ENCODE measurements around the gene STXBP5. TPM values are rescaled to one million over a fixed set of nuclear protein-coding genes. Genes with fewer than 3 reads are reported as not detected.

STXBP5 gene
- total and polyA plus RNA-seq, 2 of the 13 experiments (the other 11 are each of a cell fraction or from before 2014, with no cell fraction given) = 8.8 to 19.4 TPM

DNA sequence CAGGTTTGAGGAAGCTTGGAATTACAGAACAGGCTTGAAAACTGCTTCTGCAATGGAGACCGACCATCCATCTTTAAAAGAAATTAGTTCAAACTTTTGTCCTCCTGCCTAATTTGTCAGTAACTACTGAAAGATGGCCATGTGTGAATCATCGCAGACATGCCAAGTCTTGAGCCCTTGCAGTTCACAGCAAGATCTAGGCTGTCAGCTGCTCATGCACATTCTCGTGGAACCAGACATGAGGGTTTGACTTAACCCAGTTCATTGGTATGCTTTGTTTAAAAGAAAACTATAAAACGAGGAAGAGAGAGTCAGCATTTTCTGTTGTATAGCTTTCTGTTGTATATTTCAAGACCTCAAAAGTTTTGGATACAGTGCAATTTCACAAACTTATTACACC, 230.3 kb downstream of the STXBP5 start:
- Histone ChIP-seq H3K27me3 (ENCODE audit: control insufficient read depth in 1 of 2, insufficient read depth in 2 of 2, low read length in 2 of 2) (peaks cover 3 to 10% of the 10 kb centered on the region in 2 experiments; a peak in 3 of 5 replicates), H4K20me1 (ENCODE audit: insufficient read depth, low read length) (no peaks in the 10 kb centered on the region), H3K27ac (ENCODE audit: extremely low read length, insufficient read depth, low read length) (no peak overlapping the region), H3K79me2 (ENCODE audit: insufficient read depth, low read length) (no peaks in the 10 kb centered on the region), H3K9me3 (ENCODE audit: low read length) (no peaks in the 10 kb centered on the region), H3K4me2 (ENCODE audit: low read depth, low read length) (no peak overlapping the region), H3K4me1 (ENCODE audit: insufficient read depth, low read length) (no peaks in the 10 kb centered on the region), H2AFZ (ENCODE audit: low read length) (no peak overlapping the region), H3K4me3 (replicated peaks in 1 of 3; ENCODE audit: insufficient read depth in 1 of 3, low read depth in 2 of 3, low read length in 3 of 3) (no peak overlapping the region), H3K36me3 (replicated peaks in 1 of 2; ENCODE audit: control insufficient read depth in 1 of 2, insufficient read depth in 2 of 2, low read length in 2 of 2) (no peaks in the 10 kb centered on the region), H3K9ac (ENCODE audit: insufficient read depth, low read depth, low read length) (no peak overlapping the region)
- TF ChIP-seq TEAD3 (CRISPR knock-in tag; optimal IDR thresholded peaks at IDR 0.05; ENCODE audit: borderline replicate concordance) (no peak), MAFK (conservative IDR thresholded peaks at IDR 0.05 in 1 of 2, IDR thresholded peaks at IDR 0.05 in 1 of 2; ENCODE audit: low read length in 2 of 2) (peak; percentile 1 to 20; a peak in 1 of 4 replicates), ZNF839 (CRISPR knock-in tag; IDR thresholded peaks at IDR 0.05; ENCODE audit: borderline replicate concordance) (no peak), MAFF (IDR thresholded peaks at IDR 0.05; ENCODE audit: low read depth, low read length) (0 out of 2 replicates have a peak, but pooled peaks have one; percentile 4)
- no TSS peak for BruUV-seq (replicated peaks)
- intact Hi-C loops (cut with micrococcal nuclease; ENCODE audit: unreplicated experiment) = no loop called here
- in situ Hi-C loops (cut with HindIII; ENCODE audit: extremely low pct_ligation_motif_present, low pct_unique_long_range_greater_than_20kb) = no loop called here
- 9% methylated on average over 4 of the region's 4 CpGs for WGBS (ENCODE audit: low lambda C conversion rate)
- no peak for ATAC-seq
- FAIRE-seq = no peak
- ChIA-PET POLR2A (no interaction called here), CTCF (ENCODE audit: low intra/inter-chr PET ratio, low total read pairs) (no interaction called here)
- DNase-seq (ENCODE audit: low spot score) = no peak

DNA sequence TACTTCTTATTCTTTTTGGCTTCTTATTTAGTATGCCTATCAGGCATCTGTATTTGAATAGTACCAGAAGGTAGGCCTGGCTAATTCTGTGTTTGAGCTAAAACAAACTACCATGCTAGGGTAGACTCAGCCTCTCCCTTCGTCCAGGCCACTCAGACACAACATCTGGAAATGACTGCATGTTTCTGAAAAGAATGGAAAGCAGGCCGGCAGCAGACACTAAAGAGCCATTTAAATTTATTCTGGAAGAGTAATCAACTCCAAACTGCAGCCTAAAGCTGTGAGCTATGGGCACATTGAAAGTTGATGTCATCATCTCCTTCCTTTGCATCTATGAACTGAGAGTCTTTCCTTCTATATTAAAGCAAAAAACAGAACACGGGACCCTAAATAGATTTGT, 233.4 kb downstream of the STXBP5 start:
- Histone ChIP-seq H4K20me1 (ENCODE audit: insufficient read depth, low read length) (no peaks in the 10 kb centered on the region), H3K4me3 (replicated peaks in 1 of 3; ENCODE audit: insufficient read depth in 1 of 3, low read depth in 2 of 3, low read length in 3 of 3) (no peak overlapping the region), H3K4me1 (ENCODE audit: insufficient read depth, low read length) (no peaks in the 10 kb centered on the region), H2AFZ (ENCODE audit: low read length) (no peak overlapping the region), H3K27ac (ENCODE audit: extremely low read length, insufficient read depth, low read length) (no peak overlapping the region), H3K79me2 (ENCODE audit: insufficient read depth, low read length) (no peaks in the 10 kb centered on the region), H3K27me3 (ENCODE audit: control insufficient read depth in 1 of 2, insufficient read depth in 2 of 2, low read length in 2 of 2) (no peaks in the 10 kb centered on the region), H3K9me3 (ENCODE audit: low read length) (no peaks in the 10 kb centered on the region), H3K4me2 (ENCODE audit: low read depth, low read length) (no peak overlapping the region), H3K36me3 (replicated peaks in 1 of 2; ENCODE audit: control insufficient read depth in 1 of 2, insufficient read depth in 2 of 2, low read length in 2 of 2) (no peaks in the 10 kb centered on the region), H3K9ac (ENCODE audit: insufficient read depth, low read depth, low read length) (no peak overlapping the region)
- no peak for DNase-seq (ENCODE audit: low spot score)
- POLR2A ChIA-PET = no interaction called here
- in situ Hi-C loops (cut with HindIII; ENCODE audit: extremely low pct_ligation_motif_present, low pct_unique_long_range_greater_than_20kb) (no loop called here), intact Hi-C loops (cut with micrococcal nuclease; ENCODE audit: unreplicated experiment) (no loop called here)
- TF ChIP-seq, protein P1, sequence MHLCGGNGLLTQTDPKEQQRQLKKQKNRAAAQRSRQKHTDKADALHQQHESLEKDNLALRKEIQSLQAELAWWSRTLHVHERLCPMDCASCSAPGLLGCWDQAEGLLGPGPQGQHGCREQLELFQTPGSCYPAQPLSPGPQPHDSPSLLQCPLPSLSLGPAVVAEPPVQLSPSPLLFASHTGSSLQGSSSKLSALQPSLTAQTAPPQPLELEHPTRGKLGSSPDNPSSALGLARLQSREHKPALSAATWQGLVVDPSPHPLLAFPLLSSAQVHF (CRISPR knock-in tag; IDR thresholded peaks at IDR 0.05) = no peak
- TF ChIP-seq HES4 (CRISPR knock-in tag; IDR thresholded peaks at IDR 0.05; ENCODE audit: borderline replicate concordance) = no peak
- TF ChIP-seq, protein P2, sequence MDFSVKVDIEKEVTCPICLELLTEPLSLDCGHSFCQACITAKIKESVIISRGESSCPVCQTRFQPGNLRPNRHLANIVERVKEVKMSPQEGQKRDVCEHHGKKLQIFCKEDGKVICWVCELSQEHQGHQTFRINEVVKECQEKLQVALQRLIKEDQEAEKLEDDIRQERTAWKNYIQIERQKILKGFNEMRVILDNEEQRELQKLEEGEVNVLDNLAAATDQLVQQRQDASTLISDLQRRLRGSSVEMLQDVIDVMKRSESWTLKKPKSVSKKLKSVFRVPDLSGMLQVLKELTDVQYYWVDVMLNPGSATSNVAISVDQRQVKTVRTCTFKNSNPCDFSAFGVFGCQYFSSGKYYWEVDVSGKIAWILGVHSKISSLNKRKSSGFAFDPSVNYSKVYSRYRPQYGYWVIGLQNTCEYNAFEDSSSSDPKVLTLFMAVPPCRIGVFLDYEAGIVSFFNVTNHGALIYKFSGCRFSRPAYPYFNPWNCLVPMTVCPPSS (IDR thresholded peaks at IDR 0.05) = no peak
- no peak for TF ChIP-seq ZNF720 (CRISPR knock-in tag; IDR thresholded peaks at IDR 0.05)
- 20% methylated on average over 3 of the region's 3 CpGs for WGBS (ENCODE audit: low lambda C conversion rate)
- FAIRE-seq = no peak
- no TSS peak for BruUV-seq (replicated peaks)
- no peak for ATAC-seq
- CTCF ChIA-PET (ENCODE audit: low intra/inter-chr PET ratio, low total read pairs) = no interaction called here
